ENCODE measurements around the gene FBXW9.
A peak's percentile ranks its signal among the peaks of the same experiment; 100 is the strongest.
"Not testable (repeated sequence)": the region's sequence is repeated elsewhere in the genome, so short reads cannot be mapped to it uniquely, and the experiment has no call there.

The FBXW9 gene

DNA sequence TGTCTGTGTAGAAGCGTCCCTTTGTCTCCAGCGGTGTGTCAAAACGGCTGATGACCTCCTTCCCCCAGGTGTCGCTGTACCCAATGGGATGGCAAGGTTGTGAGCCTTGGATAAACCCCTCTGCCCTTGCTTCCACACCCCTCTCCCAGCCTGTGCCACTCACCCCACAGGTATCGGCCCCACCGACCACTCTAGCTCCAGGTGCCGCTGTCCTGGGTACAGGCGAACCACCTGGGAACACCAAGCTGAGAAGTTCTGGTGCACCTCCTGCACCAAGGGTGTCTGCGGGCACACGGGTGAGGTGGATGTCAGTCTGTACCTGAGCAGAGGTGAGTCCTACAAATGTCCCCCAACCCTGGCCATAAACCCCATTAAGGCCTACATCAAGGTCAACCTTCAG lies 46.5 kb downstream of the FBXW9 start:
- no peak for DNase-seq

DNA sequence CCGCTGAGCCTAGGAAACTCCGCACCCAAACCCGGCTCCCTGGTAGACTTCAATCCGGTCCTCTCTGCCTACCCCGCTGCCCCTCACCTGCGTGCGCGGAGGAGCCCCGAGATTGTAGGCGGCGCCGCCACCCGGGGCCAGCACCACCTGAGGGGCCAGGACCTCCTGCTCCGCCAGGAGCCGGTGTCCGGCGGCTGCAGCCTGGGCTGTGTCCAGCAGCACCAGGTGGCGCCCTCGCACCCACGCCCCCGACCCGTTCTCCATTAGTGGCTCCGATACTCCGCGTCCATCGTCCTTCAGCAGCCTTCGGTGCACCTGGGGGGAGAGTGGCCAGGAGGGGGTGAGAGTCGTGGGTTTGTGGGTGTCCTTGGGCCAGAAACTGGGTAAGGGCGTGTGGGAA lies 48.3 kb downstream of the FBXW9 start:
- DNase-seq: no peak

DNA sequence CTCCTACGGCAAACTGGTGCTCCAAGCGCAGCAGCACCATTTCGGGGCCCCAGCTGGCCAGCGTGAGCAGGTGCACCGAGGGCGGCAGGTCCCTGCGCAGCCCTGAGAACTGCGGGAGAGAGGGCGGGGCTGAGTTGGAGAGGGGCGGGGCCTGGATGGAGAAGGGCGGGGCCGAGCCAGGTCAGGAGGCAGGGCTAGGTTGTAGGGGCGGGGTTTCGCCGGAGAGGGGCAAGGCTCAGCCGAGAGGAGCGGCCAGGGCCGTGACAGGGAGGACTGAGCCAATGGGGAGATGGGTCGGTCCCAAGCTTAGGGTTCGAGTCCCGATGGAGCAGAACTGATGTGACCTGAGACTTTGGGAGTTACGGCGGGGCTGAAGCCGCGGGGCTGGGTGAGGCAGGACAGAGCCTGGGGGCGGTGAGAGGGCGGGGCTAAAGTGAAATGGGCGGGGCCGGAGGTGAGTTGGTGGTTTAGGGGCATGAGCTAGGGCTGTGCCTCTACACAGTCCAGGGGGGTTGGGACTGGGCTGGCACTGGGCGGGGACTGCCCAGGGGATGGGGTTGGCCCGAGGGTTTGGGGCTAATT lies 48.9 kb downstream of the FBXW9 start:
- no peak for DNase-seq

DNA sequence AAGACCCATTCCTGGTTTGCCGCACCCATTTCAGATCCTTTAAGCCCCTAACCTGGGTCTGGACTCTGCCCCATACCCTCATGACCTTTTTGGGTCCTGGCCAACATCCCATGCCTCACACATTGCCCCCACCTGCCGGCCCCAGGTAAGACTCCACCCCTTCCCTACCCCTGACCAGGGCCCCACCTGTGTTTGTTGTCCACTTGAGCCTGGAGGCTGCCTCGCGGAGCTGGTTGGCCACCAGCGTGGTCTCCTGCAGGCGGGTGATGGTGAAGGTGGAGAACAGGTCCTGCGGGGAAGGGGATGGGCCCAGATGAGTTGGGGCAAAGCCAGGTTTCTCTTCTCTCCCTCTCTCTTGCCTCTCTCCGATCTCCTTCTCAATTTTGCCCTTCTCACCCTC lies 49.4 kb downstream of the FBXW9 start:
- no peak for DNase-seq

DNA sequence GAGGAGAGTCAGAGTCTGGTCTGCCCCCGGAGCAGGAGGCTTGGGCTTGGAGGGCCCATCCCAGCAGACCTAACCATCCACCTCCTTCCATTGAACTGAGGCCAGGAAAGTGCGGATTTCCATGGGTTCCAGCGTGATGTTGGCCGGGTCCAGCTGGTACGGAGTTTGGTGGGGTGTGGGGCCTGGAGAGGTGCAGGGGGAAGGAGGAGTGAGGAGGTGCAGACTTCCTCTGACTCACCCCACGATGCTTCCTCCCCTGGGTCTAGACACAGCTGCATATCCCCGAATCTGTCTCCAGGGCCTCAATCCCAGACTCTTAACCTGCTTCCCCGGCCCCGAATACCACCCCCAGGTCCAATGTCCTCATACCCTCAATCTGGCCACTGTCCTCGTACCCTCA lies 49.9 kb downstream of the FBXW9 start:
- DNase-seq: no peak

DNA sequence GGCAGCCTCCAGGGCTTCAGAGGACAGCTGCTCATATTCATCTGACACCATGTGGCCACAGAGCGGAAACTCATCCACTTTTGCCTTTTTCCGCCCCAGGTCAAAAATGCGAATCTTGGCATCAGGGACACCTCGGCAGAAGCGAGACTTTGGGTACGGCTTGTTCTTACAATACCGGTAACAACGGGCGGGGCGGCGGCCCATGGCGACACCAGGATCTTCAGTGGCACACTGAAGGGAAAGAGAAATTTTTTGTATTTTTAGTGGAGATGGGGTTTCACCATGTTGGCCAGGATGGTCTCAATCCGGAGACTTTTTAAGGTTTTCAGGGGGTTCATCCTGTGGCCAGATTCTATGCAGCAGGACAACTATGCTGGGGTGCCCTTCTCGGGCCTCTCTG lies 52.7 kb downstream of the FBXW9 start:
- not testable (repeated sequence) for DNase-seq

DNA sequence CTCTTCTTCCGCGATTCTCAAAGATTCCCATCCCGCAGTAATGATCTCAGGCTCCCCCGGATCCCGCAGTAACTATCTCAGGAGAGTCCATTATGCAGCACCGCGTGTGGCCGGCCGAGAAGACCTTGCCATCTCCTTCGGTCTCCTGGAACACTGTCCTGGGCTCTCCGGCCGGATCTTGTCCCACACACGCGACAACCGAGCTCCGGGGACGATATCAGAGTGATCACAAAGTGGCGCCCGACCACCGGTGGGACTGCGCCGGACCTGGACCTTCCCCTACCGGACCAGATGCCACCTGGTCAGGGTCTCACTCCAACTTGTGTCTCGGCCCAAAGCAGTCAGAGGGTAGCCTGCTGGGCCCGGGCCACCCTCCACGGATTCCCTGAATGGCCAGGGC lies 53.9 kb downstream of the FBXW9 start:
- DNase-seq: no peak

DNA sequence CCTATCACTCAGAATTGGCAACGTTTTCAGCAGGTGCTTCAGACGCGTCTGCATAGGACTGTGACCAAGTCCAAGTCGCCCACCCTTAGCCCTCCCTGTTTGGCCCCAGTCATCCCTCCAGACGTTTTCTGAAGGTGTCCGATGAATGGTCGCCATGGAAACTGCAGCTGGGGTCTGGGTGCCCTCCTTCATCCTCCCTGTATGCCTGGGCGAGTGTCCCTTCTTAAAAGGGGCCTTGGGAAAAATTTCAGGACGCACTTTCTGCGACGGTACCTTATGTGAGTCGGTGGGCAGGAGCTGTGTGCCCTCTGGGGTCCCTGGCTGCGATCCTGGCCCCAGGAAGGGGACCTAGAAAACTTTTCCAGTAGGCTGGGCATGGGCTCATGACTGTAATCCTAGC lies 55.0 kb downstream of the FBXW9 start:
- DNase-seq: no peak

DNA sequence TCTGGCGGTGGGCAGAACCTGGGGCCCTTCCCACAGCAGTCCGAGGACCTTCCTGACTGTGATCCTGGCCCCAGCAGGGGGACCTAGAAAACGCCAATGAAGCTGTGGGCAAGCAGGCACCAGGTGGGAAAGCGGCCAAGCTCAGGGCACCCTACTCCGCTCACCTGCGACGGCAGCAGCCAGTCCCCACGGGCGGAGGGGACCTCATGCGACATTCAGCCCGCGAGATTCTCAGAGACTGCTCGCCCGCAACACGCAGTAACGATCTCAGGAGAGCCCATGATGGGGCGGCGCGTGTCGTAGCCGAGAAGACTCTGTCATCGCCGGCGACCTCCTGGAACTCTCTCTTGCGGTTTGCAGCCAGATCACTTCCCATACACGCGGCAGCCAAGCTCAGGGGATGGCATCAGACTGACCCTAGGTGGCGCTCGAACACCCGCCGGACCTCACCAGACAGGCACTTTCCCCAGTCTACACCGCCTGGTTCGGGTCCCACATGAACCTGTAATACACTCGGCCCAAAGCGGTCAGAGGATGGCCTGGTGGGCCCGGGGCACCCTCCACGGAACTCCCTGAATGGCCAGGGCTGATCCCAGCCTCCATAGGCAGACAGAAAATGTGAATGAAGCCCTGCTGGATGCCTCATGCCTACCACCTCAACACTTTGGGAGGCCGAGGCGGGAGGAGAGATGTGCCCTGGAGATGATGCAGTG lies 56.4 kb downstream of the FBXW9 start:
- DNase-seq: peak; percentile 58 to 85 (median 76)
